Measurements from ENCODE around the gene FGFRL1.
"Not testable (repeated sequence)": the region's sequence is repeated elsewhere in the genome, so short reads cannot be mapped to it uniquely, and the experiment has no call there.

The FGFRL1 gene

DNA sequence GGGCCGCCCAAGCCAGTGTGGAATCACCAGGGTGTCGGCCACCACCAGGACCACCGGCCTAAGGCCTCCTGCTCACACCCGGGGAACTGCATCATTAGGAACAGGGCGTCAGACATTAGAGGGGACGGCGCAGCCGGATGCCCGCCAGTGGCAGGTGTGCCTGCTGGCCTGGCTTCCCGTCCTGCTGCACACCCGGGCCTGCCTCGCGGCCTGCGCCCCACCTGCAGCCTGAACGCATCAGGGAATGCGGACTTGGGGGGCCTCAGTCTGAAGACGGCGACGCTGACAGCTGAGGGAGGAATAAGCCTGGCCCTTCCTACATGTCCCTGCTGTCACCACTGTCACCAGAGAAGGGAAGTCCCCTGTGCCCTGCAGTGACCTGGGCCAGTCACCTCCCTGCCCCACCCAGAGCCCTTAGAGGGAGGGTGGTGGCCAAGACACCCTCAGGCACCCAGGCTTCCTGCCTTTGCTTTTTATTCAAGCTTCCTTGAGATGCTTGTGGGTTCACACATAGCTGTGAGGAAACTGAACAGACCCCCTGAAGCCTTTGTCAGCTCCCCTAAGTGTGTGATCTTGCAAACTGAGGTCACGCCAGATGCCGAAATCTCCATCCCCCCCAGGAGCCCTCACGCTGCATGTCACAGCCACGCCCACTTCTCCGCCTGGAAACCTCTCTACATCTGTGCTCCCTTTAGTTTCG is 41.2 kb upstream of the FGFRL1 start:
- DNase-seq: peak in 1 of 2 experiments; percentile 31
- TF ChIP-seq POLR2A (IDR thresholded peaks at IDR 0.05; ENCODE audit: low read length): no peak
- TF ChIP-seq GATA1 (IDR thresholded peaks at IDR 0.05; ENCODE audit: low read depth, low read length): no peak

DNA sequence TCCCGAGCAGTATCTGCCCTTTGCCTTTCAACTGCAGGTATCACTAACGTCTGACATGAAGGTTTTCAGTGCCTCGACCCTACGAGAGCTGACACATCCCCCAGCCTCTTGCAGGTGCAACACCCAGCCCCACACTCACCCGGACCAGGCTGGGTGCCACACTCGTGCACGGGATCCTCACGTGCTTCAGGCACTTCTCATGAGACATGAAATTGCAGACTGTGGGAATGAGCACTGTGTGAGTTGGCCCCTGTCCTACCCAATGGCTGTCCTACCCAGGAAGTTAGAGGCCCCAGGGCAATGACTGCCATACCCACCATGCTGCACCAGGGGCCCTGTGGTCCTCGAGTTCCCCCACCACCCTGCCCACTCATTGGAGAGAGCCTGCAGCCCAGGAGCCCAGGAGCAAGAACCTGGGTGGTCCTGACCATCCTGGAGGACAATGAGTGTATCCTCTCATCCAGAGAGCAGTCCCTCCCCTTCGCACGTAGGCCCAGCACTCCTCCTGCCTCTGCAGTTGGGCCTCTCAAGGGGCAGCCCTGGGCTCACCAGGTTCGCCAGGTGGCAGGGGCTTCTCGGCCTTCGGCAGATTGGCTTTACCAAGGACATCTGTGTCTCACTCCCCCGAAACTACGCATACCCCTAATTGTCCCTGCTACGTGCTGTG is 40.4 kb upstream of the FGFRL1 start:
- no peak for DNase-seq
- TF ChIP-seq POLR2A (IDR thresholded peaks at IDR 0.05; ENCODE audit: low read length) (no peak), GATA1 (IDR thresholded peaks at IDR 0.05; ENCODE audit: low read depth, low read length) (no peak)

DNA sequence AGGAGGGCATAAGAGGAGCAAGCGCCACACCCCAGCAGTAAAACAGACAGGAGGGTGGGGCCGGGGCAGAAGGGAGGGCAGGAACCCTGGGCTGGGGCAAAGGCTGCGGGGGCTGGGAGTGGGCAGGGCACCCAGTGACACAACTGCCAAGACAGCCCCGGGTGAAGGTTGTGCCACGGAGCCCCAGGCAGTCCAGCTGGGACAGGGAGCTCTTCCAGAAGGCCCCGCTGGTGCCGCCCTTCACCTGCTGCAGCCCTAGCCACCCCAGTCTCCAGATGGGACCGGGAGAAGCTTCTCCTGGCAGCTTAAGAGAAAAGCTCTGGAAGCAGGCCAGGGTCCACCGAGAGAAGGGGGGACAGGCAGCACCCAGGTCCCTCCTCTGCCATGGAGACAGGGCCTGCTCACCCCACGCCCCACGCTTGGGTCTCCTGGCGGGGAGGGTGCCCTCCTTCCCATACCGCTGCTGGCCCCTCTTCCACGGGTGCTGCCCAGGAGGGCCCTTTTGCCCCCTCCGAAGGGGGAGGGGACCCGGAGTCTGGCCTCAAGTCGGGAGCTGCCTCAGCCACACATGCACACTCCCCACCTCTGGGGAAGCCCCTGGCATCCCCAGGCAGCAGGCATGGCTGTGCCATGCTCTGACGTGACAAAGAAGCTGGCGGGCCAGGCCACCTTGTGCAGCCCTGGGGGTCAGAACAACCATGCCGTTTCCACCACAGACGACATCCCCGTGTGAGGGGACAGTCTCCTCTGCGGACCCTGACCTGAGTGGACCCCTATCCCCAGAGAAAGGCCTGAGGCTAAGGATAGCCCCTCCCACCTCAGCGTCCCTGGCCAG is 39.5 kb upstream of the FGFRL1 start:
- TF ChIP-seq GATA1 (IDR thresholded peaks at IDR 0.05; ENCODE audit: low read depth, low read length): no peak
- TF ChIP-seq POLR2A (IDR thresholded peaks at IDR 0.05; ENCODE audit: low read length): no peak
- DNase-seq: no peak

GRCh38 chr4:972651-973424 is 38.6 kb upstream of the FGFRL1 start:
- DNase-seq: peak; percentile 45 to 62
- no peak for TF ChIP-seq GATA1 (IDR thresholded peaks at IDR 0.05; ENCODE audit: low read depth, low read length)
- TF ChIP-seq POLR2A (IDR thresholded peaks at IDR 0.05; ENCODE audit: low read length): no peak

DNA sequence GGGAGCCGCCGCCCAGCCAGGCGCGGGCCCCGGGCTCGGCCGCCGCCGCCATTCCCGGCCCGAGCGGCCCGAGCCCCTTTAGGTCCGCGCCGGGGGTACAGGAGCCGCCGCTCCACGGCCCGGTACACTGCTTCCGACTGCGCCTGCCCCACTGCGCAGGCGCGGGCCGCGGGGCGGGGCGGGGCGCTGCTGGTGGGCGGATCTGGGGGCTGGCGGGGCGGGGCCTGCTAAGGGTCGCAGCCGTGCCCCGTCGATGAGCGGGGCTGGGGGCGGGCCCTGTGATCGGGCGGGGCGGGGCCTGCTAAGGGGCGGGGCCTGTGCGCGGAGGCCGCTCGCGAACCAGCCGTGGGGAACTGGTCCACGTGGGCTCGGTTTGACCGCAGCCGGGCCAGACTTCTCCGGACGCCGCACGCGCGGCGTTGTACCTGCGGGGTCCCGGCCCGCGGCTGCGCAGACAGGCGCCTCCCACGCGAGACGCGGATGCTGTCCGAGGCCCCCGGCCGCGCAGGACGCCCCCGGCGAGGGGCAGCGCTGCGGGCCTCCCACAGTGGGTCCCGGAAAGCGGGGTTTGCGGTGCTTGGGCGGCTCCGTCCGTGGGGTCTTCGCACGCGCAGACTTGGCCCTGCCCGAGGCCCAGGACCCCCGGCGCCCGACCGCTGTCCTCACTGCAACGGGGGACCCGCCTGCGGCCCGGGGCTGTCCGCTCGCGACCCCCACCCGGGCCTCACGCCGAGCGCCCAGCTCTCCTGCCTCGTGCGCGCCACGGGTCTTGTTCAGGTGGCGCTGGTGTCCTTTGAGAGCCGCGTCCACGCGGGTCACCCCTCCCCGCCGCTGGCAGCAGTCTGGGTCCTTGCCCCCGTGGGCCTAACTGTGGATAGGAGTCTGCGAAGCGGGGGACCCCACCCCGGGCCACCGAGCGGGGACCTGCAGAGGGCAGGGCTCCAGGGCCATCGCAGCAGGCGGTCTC is 37.7 kb upstream of the FGFRL1 start, which contains the start of gene DGKQ:
Gene DGKQ, minus strand, starts transcription at position 139 of the 967 bp plus-strand sequence. Its CDS starts 87 bp downstream, at position 52.
- peak; percentile 87 to 94 for DNase-seq
- TF ChIP-seq GATA1 (IDR thresholded peaks at IDR 0.05; ENCODE audit: low read depth, low read length) (no peak), POLR2A (IDR thresholded peaks at IDR 0.05; ENCODE audit: low read length) (no peak)

- DNase-seq: no peak
- TF ChIP-seq GATA1 (IDR thresholded peaks at IDR 0.05; ENCODE audit: low read depth, low read length): no peak
- no peak for TF ChIP-seq POLR2A (IDR thresholded peaks at IDR 0.05; ENCODE audit: low read length)
These were observed 36.8 kb upstream of the FGFRL1 start for GRCh38 chr4:974668-975067.

GRCh38 chr4:976016-976415 is 35.4 kb upstream of the FGFRL1 start:
- not testable (repeated sequence) for DNase-seq

DNA sequence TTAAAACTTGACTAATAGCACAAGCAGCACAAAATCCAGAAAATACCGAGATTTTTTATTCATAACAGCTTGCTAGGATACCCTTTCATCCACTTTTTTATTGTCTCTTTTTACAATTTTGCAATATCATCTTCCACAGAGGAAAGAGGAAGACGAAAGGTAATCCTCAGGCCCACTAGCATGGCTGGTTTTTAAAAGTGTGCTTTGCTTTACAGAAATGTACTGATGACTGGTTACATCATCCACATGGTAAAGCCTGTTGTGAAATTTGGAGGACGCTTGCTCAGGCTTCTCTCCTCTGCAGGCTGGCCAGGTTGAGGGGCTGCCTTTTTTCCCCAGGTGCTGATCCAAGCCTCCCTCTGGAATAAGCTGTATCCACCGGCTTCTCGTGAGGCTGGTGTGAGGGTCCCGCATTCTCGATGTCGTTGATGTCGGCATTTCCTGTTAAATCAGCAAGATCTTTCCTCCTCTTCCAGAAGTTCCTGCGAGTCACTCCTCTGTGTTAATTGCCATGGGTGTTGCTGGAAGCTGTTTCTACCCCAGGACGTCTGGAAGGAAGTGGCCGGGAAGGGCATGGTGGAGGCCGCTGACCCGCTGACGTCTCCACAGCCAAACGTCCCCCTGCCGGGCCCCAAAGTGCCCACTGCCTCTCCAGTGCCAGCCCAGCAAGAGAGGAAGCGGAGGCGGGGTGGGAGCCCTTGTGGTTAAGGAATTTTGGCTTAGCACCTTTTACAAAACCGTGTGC is 32.3 kb upstream of the FGFRL1 start:
- peak in 1 of 2 experiments; percentile 34 for DNase-seq
- TF ChIP-seq GATA1 (IDR thresholded peaks at IDR 0.05; ENCODE audit: low read depth, low read length) (no peak), POLR2A (IDR thresholded peaks at IDR 0.05; ENCODE audit: low read length) (no peak)

DNA sequence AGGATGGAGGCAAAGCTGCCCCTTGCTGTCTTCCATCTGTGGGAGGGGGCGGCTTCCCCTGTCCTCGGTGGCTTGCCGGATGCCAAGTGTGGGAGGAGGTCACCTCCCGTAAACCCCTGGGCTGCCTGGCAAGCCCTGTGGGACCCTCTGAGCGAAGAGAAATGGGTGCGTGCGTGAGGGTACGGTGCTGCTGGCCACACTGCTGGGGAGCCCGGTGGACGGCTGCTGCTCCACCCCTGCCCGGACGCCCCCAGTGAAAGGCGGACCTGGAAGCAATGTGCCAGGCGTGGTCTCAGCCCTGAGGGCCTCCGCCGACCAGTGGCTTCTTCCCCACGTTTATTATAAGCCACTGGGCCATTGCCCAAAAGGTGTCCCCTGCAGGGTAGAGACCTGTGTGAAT is 29.1 kb upstream of the FGFRL1 start:
- DNase-seq: no peak
- no peak for TF ChIP-seq POLR2A (IDR thresholded peaks at IDR 0.05; ENCODE audit: low read length)
- no peak for TF ChIP-seq GATA1 (IDR thresholded peaks at IDR 0.05; ENCODE audit: low read depth, low read length)

DNA sequence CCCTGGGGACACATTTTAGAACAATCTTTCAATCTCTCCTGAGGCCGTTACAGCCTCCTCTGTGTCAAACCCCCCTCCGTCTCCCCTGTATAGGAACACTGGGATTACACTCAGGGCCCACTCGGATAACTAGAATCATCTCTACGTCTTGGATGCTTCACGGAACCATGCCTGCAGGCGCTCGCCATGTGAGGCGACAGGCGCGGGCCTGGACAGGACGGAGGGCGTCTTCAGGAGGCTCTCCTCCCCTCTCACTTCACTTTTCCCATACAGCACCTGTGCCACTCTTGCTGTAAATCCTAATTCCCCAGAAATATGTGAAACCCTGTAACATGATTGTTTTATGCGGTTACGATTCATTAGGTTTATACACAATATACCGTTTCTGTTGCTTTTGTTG is 28.6 kb upstream of the FGFRL1 start:
- DNase-seq: no peak
- no peak for TF ChIP-seq GATA1 (IDR thresholded peaks at IDR 0.05; ENCODE audit: low read depth, low read length)

- no peak for DNase-seq
- TF ChIP-seq GATA1 (IDR thresholded peaks at IDR 0.05; ENCODE audit: low read depth, low read length) (no peak), POLR2A (IDR thresholded peaks at IDR 0.05; ENCODE audit: low read length) (no peak)
These were observed 26.9 kb upstream of the FGFRL1 start for GRCh38 chr4:984336-985054.
